Loucy (cell line): ENCODE measurements around the gene FOXD1.
A peak's percentile ranks its signal among the peaks of the same experiment; 100 is the strongest.

Experiments used
- H2AFZ ChIP-seq: fragments of 200-600 bp; sonication (generic); 2 replicates; pipeline ENCODE4 v1.6.0; 2016; ENCODE audit warnings: antibody characterized with exemption, mild to moderate bottlenecking, low read length, moderate library complexity
- H3F3A ChIP-seq: fragments of 200-600 bp; 2 replicates; pipeline ENCODE4 v1.6.0; 2016; ENCODE audit warnings: antibody characterized with exemption, low read depth, mild to moderate bottlenecking
- H3K27me3 ChIP-seq: fragments of 200-600 bp; sonication (generic); 2 replicates; pipeline ENCODE4 v1.6.1; 2014; ENCODE audit warnings: low read length, mild to moderate bottlenecking; ENCODE audit not compliant: insufficient read depth, poor library complexity, severe bottlenecking
- H3K36me3 ChIP-seq: fragments of 200-600 bp; sonication (generic); 2 replicates; pipeline ENCODE4 v1.6.1; 2016; ENCODE audit warnings: low read length; ENCODE audit not compliant: insufficient read depth
- H3K4me1 ChIP-seq: fragments of 200-600 bp; sonication (generic); 2 replicates; pipeline ENCODE4 v1.5.1; 2014; ENCODE audit warnings: low read length, mild to moderate bottlenecking; ENCODE audit not compliant: insufficient read depth, poor library complexity, severe bottlenecking
- H3K4me2 ChIP-seq: fragments of 200-600 bp; sonication (generic); 2 replicates; pipeline ENCODE4 v1.6.0; 2014; ENCODE audit warnings: antibody characterized with exemption, low read length, low read depth, mild to moderate bottlenecking; ENCODE audit not compliant: poor library complexity, severe bottlenecking
- H3K4me3 ChIP-seq: fragments of 200-600 bp; sonication (generic); 2 replicates; pipeline ENCODE4 v1.5.1; 2014; ENCODE audit warnings: low read length, mild to moderate bottlenecking, mixed read lengths; ENCODE audit not compliant: poor library complexity, severe bottlenecking
- H3K79me2 ChIP-seq: fragments of 200-600 bp; sonication (generic); 2 replicates; pipeline ENCODE4 v1.6.1; 2014; ENCODE audit warnings: low read length; ENCODE audit not compliant: insufficient read depth
- H3K9ac ChIP-seq: fragments of 200-600 bp; sonication (generic); 2 replicates; pipeline ENCODE4 v1.6.0; 2014; ENCODE audit warnings: mild to moderate bottlenecking, low read depth, low read length, moderate library complexity; ENCODE audit not compliant: poor library complexity, severe bottlenecking
- H3K9me2 ChIP-seq: fragments of 200-600 bp; sonication (generic); replicated peaks from 2 replicates; pipeline ENCODE4 v1.6.1; 2016; ENCODE audit warnings: low read depth, low read length, mixed read lengths
- H3K9me3 ChIP-seq: fragments of 200-600 bp; sonication (generic); 2 replicates; pipeline ENCODE4 v1.6.1; 2014; ENCODE audit warnings: mild to moderate bottlenecking, antibody characterized with exemption, low read length, low read depth; ENCODE audit not compliant: insufficient read depth
- H4K20me1 ChIP-seq: fragments of 200-600 bp; sonication (generic); 2 replicates; pipeline ENCODE4 v1.6.0; 2014; ENCODE audit warnings: antibody characterized with exemption, low read length, mild to moderate bottlenecking; ENCODE audit not compliant: insufficient read depth, poor library complexity, severe bottlenecking
- CTCF ChIP-seq: fragments of 200-600 bp; sonication (generic); conservative IDR thresholded peaks from 2 replicates; pipeline ENCODE4 v1.5.1; 2014; ENCODE audit warnings: mild to moderate bottlenecking, antibody characterized with exemption, low read length
- EZH2phosphoT487 ChIP-seq: fragments of 200-600 bp; IDR thresholded peaks from 2 replicates; pipeline ENCODE4 v1.6.1; 2018; ENCODE audit warnings: antibody characterized with exemption, mild to moderate bottlenecking, moderate library complexity, borderline replicate concordance

FOXD1 gene

GRCh38 chr5:73422164-73422563, 26.4 kb downstream of the FOXD1 start:
- Histone ChIP-seq H3K4me2 (no peak overlapping the region), H4K20me1 (no peaks in the 10 kb centered on the region), H3K27me3 (no peaks in the 10 kb centered on the region), H3K79me2 (no peaks in the 10 kb centered on the region), H3F3A (no peaks in the 10 kb centered on the region), H2AFZ (no peak overlapping the region), H3K9ac (no peak overlapping the region), H3K4me1 (no peaks in the 10 kb centered on the region), H3K9me3 (no peaks in the 10 kb centered on the region), H3K36me3 (no peaks in the 10 kb centered on the region), H3K4me3 (no peak overlapping the region), H3K9me2 (no peaks in the 10 kb centered on the region)
- TF ChIP-seq EZH2phosphoT487: no peak
- TF ChIP-seq CTCF: peak; percentile 25; the same call in 1 of the 2 replicates

GRCh38 chr5:73420666-73421065, 27.9 kb downstream of the FOXD1 start:
- Histone ChIP-seq H3K4me1 (no peaks in the 10 kb centered on the region), H3K4me3 (no peak overlapping the region), H3K79me2 (no peaks in the 10 kb centered on the region), H3K9ac (no peak overlapping the region), H3K9me2 (no peaks in the 10 kb centered on the region), H3K36me3 (no peaks in the 10 kb centered on the region), H2AFZ (no peak overlapping the region), H4K20me1 (no peaks in the 10 kb centered on the region), H3K9me3 (no peaks in the 10 kb centered on the region), H3K27me3 (no peaks in the 10 kb centered on the region), H3F3A (no peaks in the 10 kb centered on the region), H3K4me2 (no peak overlapping the region)
- no peak for TF ChIP-seq CTCF
- no peak for TF ChIP-seq EZH2phosphoT487

- H3K9ac ChIP-seq: no peak overlapping the region
These were observed 28.8 kb downstream of the FOXD1 start for GRCh38 chr5:73419465-73420390.

More at GRCh38 chr5:73419465-73420390, 28.8 kb downstream of the FOXD1 start:
- no peaks in the 10 kb centered on the region for H3K79me2 ChIP-seq
- no peaks in the 10 kb centered on the region for H3K9me3 ChIP-seq
- H3K9me2 ChIP-seq: no peaks in the 10 kb centered on the region
- no peaks in the 10 kb centered on the region for H3K4me1 ChIP-seq
- no peaks in the 10 kb centered on the region for H3K36me3 ChIP-seq
- no peak overlapping the region for H2AFZ ChIP-seq
- no peaks in the 10 kb centered on the region for H4K20me1 ChIP-seq
- no peaks in the 10 kb centered on the region for H3K27me3 ChIP-seq
- H3K4me2 ChIP-seq: no peak overlapping the region
- no peak for TF ChIP-seq CTCF
- no peak for TF ChIP-seq EZH2phosphoT487
- H3K4me3 ChIP-seq: no peak overlapping the region
- no peaks in the 10 kb centered on the region for H3F3A ChIP-seq
